Fibroblast of mammary gland (primary cell): ENCODE measurements around the gene RPS29.

Experiments used
- DNase-seq: peaks from one replicate; pipeline ENCODE4 v3.0.0-alpha.2; 2010; ENCODE audit warnings: low read depth
- H3K4me3 ChIP-seq: 2 replicates; pipeline ENCODE4 v1.5.1; 2011; ENCODE audit warnings: low read depth, mild to moderate bottlenecking, low read length, moderate library complexity; ENCODE audit not compliant: control insufficient read depth
- CTCF ChIP-seq: conservative IDR thresholded peaks from 2 replicates; pipeline ENCODE4 v1.5.1; 2011; ENCODE audit warnings: low read depth, low read length, inconsistent platforms; ENCODE audit not compliant: control insufficient read depth, insufficient read depth

RPS29 gene

GRCh38 chr14:49585803-49586672, at the start of gene RPS29:
Gene RPS29, minus strand, starts transcription at chr14:49586380. Its CDS starts 34 bp downstream, at chr14:49586346.
- H3K4me3 ChIP-seq: peak within 1 kb of the TSS; percentile 68
- DNase-seq: peak; percentile 99
- no peak for TF ChIP-seq CTCF

GRCh38 chr14:49634547-49635334, 48.6 kb upstream of the RPS29 start, which contains the start of gene DNAAF2:
Gene DNAAF2, minus strand, starts transcription at chr14:49635244. Its CDS starts 95 bp downstream, at chr14:49635149.
- TF ChIP-seq CTCF: no peak
- peak within 1 kb of the TSS; percentile 92 for H3K4me3 ChIP-seq
- peak; percentile 73 for DNase-seq

- H3K4me3 ChIP-seq: peak overlapping the region; percentile 92
- DNase-seq: peak; percentile 94
- peak; percentile 54 for TF ChIP-seq CTCF
Observed at GRCh38 chr14:49633640-49634546, 47.7 kb upstream of the RPS29 start.

GRCh38 chr14:49623941-49624839, 38.0 kb upstream of the RPS29 start:
- TF ChIP-seq CTCF: no peak
- no peak for DNase-seq
- H3K4me3 ChIP-seq: no peak overlapping the region

GRCh38 chr14:49623387-49623786, 37.2 kb upstream of the RPS29 start:
- peak overlapping the region; percentile 97 for H3K4me3 ChIP-seq
- no peak for TF ChIP-seq CTCF
- DNase-seq: no peak
